ENCODE data around the gene FNDC3B. TPM values are rescaled to one million over a fixed set of nuclear protein-coding genes. Genes with fewer than 3 reads are reported as not detected.

FNDC3B gene
- total RNA-seq, 1 donor from 2014 or later: 54.9 TPM

DNA sequence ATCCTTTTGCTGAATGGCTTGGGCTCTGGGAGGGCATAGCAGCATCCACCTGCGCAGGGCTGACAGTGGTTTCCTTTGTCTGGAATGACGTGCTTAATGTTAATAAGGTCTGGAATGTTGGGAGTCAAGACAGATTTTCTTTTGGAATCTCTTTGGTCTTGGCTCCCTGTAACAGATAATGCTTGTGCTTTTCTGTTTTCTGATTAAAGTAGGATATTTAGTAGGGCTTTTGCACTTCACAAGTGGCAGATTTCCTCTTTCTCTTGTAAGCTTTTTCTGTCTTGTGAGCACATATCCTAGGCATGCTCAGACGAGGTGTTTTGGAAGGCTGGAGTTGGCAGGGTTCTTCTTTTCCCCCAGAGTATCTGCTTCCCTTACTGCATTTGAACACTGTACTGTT is 219.2 kb downstream of the FNDC3B start:
- peak overlapping the region in 1 of 2 donors; percentile 3 for H3K4me3 ChIP-seq
- no peaks in the 10 kb centered on the region for H3K9me3 ChIP-seq
- H3K36me3 ChIP-seq: no peaks in the 10 kb centered on the region
- peaks cover 28 to 72% of the 10 kb centered on the region in 2 donors for H3K4me1 ChIP-seq
- TF ChIP-seq, protein P1, sequence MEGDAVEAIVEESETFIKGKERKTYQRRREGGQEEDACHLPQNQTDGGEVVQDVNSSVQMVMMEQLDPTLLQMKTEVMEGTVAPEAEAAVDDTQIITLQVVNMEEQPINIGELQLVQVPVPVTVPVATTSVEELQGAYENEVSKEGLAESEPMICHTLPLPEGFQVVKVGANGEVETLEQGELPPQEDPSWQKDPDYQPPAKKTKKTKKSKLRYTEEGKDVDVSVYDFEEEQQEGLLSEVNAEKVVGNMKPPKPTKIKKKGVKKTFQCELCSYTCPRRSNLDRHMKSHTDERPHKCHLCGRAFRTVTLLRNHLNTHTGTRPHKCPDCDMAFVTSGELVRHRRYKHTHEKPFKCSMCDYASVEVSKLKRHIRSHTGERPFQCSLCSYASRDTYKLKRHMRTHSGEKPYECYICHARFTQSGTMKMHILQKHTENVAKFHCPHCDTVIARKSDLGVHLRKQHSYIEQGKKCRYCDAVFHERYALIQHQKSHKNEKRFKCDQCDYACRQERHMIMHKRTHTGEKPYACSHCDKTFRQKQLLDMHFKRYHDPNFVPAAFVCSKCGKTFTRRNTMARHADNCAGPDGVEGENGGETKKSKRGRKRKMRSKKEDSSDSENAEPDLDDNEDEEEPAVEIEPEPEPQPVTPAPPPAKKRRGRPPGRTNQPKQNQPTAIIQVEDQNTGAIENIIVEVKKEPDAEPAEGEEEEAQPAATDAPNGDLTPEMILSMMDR (IDR thresholded peaks at IDR 0.05): no peak
- peak overlapping the region; percentile 89 to 91 for H3K27ac ChIP-seq
- no peaks in the 10 kb centered on the region for H3K27me3 ChIP-seq
- intact Hi-C loops (cut with DNase I): loop anchor here (5.0 kb wide), 4 partner anchors 64 to 446 kb away; partner anchors contain the start of genes FNDC3B and PLD1
- DNase-seq (ENCODE audit: low spot score in 2 of 2): no peak

DNA sequence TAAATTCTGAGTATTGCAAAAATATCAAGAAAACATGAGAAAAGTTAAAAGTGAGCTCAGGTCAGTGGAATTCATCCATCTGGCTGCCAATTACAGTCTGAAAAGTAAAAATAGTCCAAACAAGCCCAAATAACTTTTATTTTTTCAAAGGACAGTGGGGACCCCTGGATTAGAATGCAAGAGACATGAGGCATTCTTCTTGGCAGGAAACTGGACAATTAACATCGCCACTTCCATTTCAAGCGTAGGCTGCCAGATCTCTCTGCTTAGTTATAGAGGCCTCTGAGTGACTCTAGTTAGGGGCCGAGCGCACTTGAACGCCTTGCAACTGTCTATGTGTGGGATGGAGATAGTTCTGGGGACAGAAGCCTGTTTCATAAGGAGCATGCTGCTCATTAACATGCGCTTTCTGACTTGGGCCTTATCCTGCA is 219.7 kb downstream of the FNDC3B start:
- DNase-seq (ENCODE audit: low spot score in 2 of 2): no peak
- Histone ChIP-seq H3K4me3 (no peak overlapping the region), H3K36me3 (no peaks in the 10 kb centered on the region), H3K9me3 (no peaks in the 10 kb centered on the region), H3K4me1 (peaks cover 28 to 74% of the 10 kb centered on the region in 2 donors), H3K27me3 (no peaks in the 10 kb centered on the region), H3K27ac (peak overlapping the region; percentile 89 to 91)
- intact Hi-C loops (cut with DNase I): loop anchor here (5.0 kb wide), 4 partner anchors 63 to 447 kb away; partner anchors contain the start of genes FNDC3B and PLD1
- TF ChIP-seq, protein P1 (IDR thresholded peaks at IDR 0.05): no peak

DNA sequence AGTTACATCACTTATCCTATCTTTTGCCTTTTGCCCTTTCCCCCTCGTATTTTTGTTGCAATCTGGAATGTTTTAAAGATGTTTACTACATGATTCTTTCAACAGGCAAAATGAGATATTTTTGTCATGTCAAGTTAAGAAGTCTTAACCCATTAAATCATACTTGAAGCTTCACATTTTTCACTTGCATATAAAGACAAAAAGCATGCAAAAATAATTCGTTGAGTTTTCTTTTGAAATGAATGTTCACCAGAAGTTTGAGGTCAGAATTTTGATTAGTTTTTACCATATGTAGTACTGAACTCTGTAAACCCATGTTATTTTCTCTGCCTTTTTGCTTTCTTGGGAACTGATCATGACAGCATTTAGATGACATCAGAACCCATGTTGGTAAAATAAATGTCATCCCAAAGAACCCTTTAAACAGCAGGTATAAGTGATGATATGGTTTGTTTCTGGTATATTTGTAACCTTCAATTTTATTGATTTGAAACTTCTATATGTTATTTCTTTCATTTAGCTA is 220.4 kb downstream of the FNDC3B start:
- no peak for DNase-seq (ENCODE audit: low spot score in 2 of 2)
- Histone ChIP-seq H3K4me3 (no peak overlapping the region), H3K4me1 (peaks cover 28 to 74% of the 10 kb centered on the region in 2 donors), H3K9me3 (no peaks in the 10 kb centered on the region), H3K36me3 (no peaks in the 10 kb centered on the region), H3K27me3 (no peaks in the 10 kb centered on the region), H3K27ac (peak overlapping the region; percentile 89 to 91)
- TF ChIP-seq, protein P1 (IDR thresholded peaks at IDR 0.05): no peak
- intact Hi-C loops (cut with DNase I): loop anchor here (2.0 to 5.0 kb wide), 6 partner anchors 57 to 447 kb away; partner anchors contain the start of genes FNDC3B and PLD1

DNA sequence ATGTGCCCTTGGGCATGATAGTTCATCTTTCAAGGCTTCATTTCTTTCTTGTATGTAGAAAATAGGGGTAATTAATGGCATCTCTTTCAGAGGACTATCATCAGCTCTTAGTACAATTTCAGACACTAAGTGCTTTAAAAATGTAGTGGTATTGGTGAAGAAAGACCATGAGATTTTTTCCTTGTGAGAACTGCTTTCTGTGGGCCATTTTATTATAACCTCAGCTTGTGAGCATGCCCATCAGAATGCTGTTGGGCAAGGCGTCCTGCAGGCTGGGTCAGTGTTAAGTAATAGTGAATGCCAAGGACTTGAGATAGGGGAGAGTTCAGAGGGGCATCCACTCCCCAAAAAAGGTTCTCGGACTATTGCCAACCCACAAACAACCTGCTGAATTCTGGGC is 221.0 kb downstream of the FNDC3B start:
- H3K4me1 ChIP-seq: peaks cover 28 to 71% of the 10 kb centered on the region in 2 donors

DNA sequence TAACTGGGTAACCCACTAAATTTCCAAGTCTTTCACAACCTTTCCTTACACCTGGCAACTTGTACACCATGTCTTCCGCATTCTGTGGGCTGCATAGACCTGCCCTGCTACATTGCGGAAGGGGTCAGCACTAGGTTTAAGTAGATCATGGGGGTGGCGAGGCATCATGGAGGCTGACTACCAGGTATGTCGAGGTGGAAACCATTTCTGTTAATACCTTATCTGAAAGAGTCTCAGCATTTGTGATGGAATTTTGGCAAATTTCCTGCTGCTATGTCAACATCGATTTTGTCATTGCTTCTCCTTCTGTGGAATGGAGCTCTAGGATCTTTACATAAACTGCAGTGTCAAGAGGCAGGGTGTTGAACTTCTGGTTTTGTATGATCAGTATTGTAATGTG is 221.7 kb downstream of the FNDC3B start:
- Histone ChIP-seq H3K4me3 (no peak overlapping the region), H3K9me3 (no peaks in the 10 kb centered on the region), H3K27me3 (no peaks in the 10 kb centered on the region), H3K36me3 (no peaks in the 10 kb centered on the region), H3K27ac (peak overlapping the region; percentile 89 to 91), H3K4me1 (peaks cover 23 to 64% of the 10 kb centered on the region in 2 donors)
- TF ChIP-seq, protein P1 (IDR thresholded peaks at IDR 0.05): no peak
- DNase-seq (ENCODE audit: low spot score in 2 of 2): no peak
- intact Hi-C loops (cut with DNase I): loop anchor here (2.0 to 5.0 kb wide), 2 partner anchors 58 to 109 kb away; no protein-coding TSS in a partner anchor

More for the DNA sequence above, 221.0 kb downstream of the FNDC3B start:
- Histone ChIP-seq H3K27me3 (no peaks in the 10 kb centered on the region), H3K4me3 (no peak overlapping the region), H3K9me3 (no peaks in the 10 kb centered on the region), H3K36me3 (no peaks in the 10 kb centered on the region), H3K27ac (peak overlapping the region; percentile 89 to 91)
- intact Hi-C loops (cut with DNase I): loop anchor here (2.0 to 5.0 kb wide), 2 partner anchors 58 to 108 kb away; no protein-coding TSS in a partner anchor
- DNase-seq (ENCODE audit: low spot score in 2 of 2): peak in 1 of 2 donors; percentile 73
- TF ChIP-seq, protein P1 (IDR thresholded peaks at IDR 0.05): no peak

All from ascending aorta (tissue), 2 donors.